Activated CD4-positive, alpha-beta T cell treated with anti-CD3 and anti-CD28 coated beads for 36 hours (primary cell): ENCODE measurements around the gene BAG3. TPM values are rescaled to one million over a fixed set of nuclear protein-coding genes. Genes with fewer than 3 reads are reported as not detected.

ENCODE experiments used
- ATAC-seq: fragments of 200-7000 bp; cut with Tn5 transposase; one replicate; pipeline ENCODE4 v1.10.0; 2021; ENCODE audit warnings: mild to moderate bottlenecking, moderate library complexity
- CTCF ChIA-PET: fragments of 350-600 bp; sonication (Branson Sonifier 250); formaldehyde crosslinking; loops from one replicate; lab custom pipeline; 2021; ENCODE audit warnings: antibody characterized with exemption; lab: Charles Lee
- POLR2A ChIA-PET: fragments of 350-600 bp; sonication (Branson Sonifier 250); formaldehyde crosslinking; loops from one replicate; lab custom pipeline; 2021; ENCODE audit warnings: antibody characterized with exemption, inconsistent platforms; lab: Charles Lee
- DNase-seq: peaks from one replicate; pipeline ENCODE4 v3.0.0-alpha.2; 2020
- H3K27ac Mint-ChIP-seq: one replicate; pipeline ENCODE4 v1.8.0; 2021; ENCODE audit warnings: mixed read lengths
- H3K27me3 Mint-ChIP-seq: one replicate; pipeline ENCODE4 v1.8.0; 2021; ENCODE audit warnings: mixed read lengths
- H3K36me3 Mint-ChIP-seq: one replicate; pipeline ENCODE4 v1.8.0; 2021; ENCODE audit warnings: low read depth, mixed read lengths
- H3K4me1 Mint-ChIP-seq: one replicate; pipeline ENCODE4 v1.8.0; 2021; ENCODE audit warnings: mixed read lengths
- H3K4me3 Mint-ChIP-seq: one replicate; pipeline ENCODE4 v1.8.0; 2021; ENCODE audit warnings: mild to moderate bottlenecking, moderate library complexity, mixed read lengths
- H3K9me3 Mint-ChIP-seq: one replicate; pipeline ENCODE4 v1.8.0; 2021; ENCODE audit warnings: low read depth, mixed read lengths
- intact Hi-C, 2 experiments: fragments of 100-400 bp; cut with DNase I in 1 of 2; cut with micrococcal nuclease in 1 of 2; formaldehyde crosslinking; loops; one replicate each; pipeline versions ENCODE4 v1.14.2 to v1.15.1; 2022 to 2024; cut with DNase I, micrococcal nuclease
- total RNA-seq, 2 experiments: library from RNA; stranded (reverse); gene quantifications; one replicate each; pipeline ENCODE4 v1.2.3, GENCODE V29; 2021

Gene BAG3
- total RNA-seq, 2 experiments from 2014 or later: 23.8 to 30.7 TPM

- ATAC-seq (no peak), DNase-seq (peak; percentile 22)
- ChIA-PET POLR2A (interaction anchor here (1.0 to 1.9 kb wide), 6 partner anchors 11 to 146 kb away, joined by 3 to 12 read pairs (median 4); partner anchors contain the start of gene MCMBP), CTCF (interaction anchor here (0.6 to 4.2 kb wide), 8 partner anchors 13 to 136 kb away, joined by 3 to 19 read pairs (median 4); partner anchors contain the start of gene BAG3)
- intact Hi-C loops: loop anchor here (1.0 to 10.0 kb wide), 9 partner anchors 40 to 644 kb away; partner anchors contain the start of genes RGS10 (in 2 of the 2), BAG3 (in 1 of the 2), DENND10 (in 1 of the 2) and EIF3A (in 1 of the 2)
- peak overlapping the region; percentile 73 for H3K27ac Mint-ChIP-seq
- no peaks in the 10 kb centered on the region for H3K9me3 Mint-ChIP-seq
- H3K36me3 Mint-ChIP-seq: peaks cover 7% of the 10 kb centered on the region
- H3K4me3 Mint-ChIP-seq: peak overlapping the region; percentile 86
- H3K4me1 Mint-ChIP-seq: peaks cover 47% of the 10 kb centered on the region
- H3K27me3 Mint-ChIP-seq: no peaks in the 10 kb centered on the region
Measured at GRCh38 chr10:119726676-119727261, 75.6 kb downstream of the BAG3 start.

Other genes starting within 250 kb of the BAG3 start
- gene RGS10, start 108.7 kb upstream of the BAG3 start, total RNA-seq: 100 to 1,000 TPM; 186 to 191 TPM
- 100 to 1,000 TPM; 187 to 197 TPM for gene TIAL1, start 54.4 kb upstream of the BAG3 start, total RNA-seq
- 10 to 100 TPM; 10.9 to 12.6 TPM for gene INPP5F, start 74.7 kb downstream of the BAG3 start, total RNA-seq
- gene MCMBP, start 221.5 kb downstream of the BAG3 start, total RNA-seq: 10 to 100 TPM; 90.6 to 94.8 TPM
- 10 to 100 TPM; 70.3 to 87.2 TPM for gene SEC23IP, start 241.3 kb downstream of the BAG3 start, total RNA-seq